Measurements from ENCODE around the gene IER3. TPM values are rescaled to one million over a fixed set of nuclear protein-coding genes. Genes with fewer than 3 reads are reported as not detected.
A peak's percentile ranks its signal among the peaks of the same experiment; 100 is the strongest.

IER3 gene
- total and polyA plus RNA-seq, 9 of the 15 experiments (the other 6 are each of a cell fraction or from before 2014, with no cell fraction given), result 1.5 to 30.0 (median 11.5) TPM

DNA sequence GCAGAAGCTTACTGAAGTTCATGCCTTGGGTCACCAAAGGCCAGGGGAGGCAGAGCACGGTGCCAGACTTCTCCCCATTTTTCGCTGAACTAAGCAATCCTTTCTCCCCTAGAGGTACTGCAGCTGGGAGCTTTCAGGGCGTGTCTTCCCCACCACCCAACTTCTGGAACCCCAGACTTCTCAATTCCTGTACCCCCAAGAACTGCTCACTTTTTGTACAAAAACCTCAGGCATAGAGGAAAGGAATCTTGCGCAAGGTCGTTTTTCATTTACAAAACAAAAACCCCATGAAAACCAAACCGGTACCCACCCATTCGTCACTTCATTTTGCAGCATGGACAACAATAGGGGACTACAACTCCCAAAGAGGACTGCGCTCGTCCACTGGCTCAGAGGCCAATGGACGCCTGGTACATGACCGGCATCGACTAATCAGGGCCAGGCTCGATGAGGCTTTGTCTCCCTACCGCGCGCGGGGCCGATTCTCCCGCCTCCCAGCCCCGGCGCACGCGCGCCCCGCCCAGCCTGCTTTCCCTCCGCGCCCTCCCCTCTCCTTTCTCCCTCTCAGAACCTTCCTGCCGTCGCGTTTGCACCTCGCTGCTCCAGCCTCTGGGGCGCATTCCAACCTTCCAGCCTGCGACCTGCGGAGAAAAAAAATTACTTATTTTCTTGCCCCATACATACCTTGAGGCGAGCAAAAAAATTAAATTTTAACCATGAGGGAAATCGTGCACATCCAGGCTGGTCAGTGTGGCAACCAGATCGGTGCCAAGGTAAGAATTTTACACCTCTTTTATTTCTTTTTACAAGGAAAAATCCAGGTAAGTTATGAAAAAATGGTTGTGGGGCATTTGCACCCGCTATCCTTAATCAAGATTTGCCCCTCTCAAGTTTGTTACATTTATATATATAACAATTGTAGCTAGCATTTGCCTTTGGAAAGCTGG lies 24.3 kb downstream of the IER3 start, which contains the start of gene TUBB (continued):
- no peak for TF ChIP-seq SIRT6 (IDR thresholded peaks at IDR 0.05; ENCODE audit: low read depth, low read length)
- TF ChIP-seq, protein P1, sequence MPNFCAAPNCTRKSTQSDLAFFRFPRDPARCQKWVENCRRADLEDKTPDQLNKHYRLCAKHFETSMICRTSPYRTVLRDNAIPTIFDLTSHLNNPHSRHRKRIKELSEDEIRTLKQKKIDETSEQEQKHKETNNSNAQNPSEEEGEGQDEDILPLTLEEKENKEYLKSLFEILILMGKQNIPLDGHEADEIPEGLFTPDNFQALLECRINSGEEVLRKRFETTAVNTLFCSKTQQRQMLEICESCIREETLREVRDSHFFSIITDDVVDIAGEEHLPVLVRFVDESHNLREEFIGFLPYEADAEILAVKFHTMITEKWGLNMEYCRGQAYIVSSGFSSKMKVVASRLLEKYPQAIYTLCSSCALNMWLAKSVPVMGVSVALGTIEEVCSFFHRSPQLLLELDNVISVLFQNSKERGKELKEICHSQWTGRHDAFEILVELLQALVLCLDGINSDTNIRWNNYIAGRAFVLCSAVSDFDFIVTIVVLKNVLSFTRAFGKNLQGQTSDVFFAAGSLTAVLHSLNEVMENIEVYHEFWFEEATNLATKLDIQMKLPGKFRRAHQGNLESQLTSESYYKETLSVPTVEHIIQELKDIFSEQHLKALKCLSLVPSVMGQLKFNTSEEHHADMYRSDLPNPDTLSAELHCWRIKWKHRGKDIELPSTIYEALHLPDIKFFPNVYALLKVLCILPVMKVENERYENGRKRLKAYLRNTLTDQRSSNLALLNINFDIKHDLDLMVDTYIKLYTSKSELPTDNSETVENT (CRISPR knock-in tag; IDR thresholded peaks at IDR 0.05), result peak; percentile 94
- TF ChIP-seq RBM22 (IDR thresholded peaks at IDR 0.05; ENCODE audit: low read depth, low read length, poor library complexity, severe bottlenecking), result no peak
- no peak for TF ChIP-seq ZNF764 (CRISPR knock-in tag; IDR thresholded peaks at IDR 0.05; ENCODE audit: low read depth)
- peak in 1 of 2 experiments; percentile 75; a peak in 1 of 4 replicates for TF ChIP-seq KDM4B (IDR thresholded peaks at IDR 0.05; ENCODE audit: borderline replicate concordance in 2 of 2, low read depth in 1 of 2)
- no peak for TF ChIP-seq ZNF324 (CRISPR knock-in tag; IDR thresholded peaks at IDR 0.05)
- no peak for TF ChIP-seq BACH1 (tag; IDR thresholded peaks at IDR 0.05)
- TF ChIP-seq GATA2 (CRISPR knock-in tag; IDR thresholded peaks at IDR 0.05), result no peak
- TF ChIP-seq CBX8 (IDR thresholded peaks at IDR 0.05; ENCODE audit: borderline replicate concordance, extremely low read depth, low read depth, low read length, poor library complexity, severe bottlenecking), result no peak
- TF ChIP-seq, protein P2, sequence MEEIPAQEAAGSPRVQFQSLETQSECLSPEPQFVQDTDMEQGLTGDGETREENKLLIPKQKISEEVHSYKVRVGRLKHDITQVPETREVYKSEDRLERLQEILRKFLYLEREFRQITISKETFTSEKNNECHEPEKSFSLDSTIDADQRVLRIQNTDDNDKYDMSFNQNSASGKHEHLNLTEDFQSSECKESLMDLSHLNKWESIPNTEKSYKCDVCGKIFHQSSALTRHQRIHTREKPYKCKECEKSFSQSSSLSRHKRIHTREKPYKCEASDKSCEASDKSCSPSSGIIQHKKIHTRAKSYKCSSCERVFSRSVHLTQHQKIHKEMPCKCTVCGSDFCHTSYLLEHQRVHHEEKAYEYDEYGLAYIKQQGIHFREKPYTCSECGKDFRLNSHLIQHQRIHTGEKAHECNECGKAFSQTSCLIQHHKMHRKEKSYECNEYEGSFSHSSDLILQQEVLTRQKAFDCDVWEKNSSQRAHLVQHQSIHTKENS (CRISPR knock-in tag; IDR thresholded peaks at IDR 0.05), result no peak
- peak; percentile 87 for TF ChIP-seq CXXC5 (CRISPR knock-in tag; IDR thresholded peaks at IDR 0.05)
- TF ChIP-seq, protein P3, sequence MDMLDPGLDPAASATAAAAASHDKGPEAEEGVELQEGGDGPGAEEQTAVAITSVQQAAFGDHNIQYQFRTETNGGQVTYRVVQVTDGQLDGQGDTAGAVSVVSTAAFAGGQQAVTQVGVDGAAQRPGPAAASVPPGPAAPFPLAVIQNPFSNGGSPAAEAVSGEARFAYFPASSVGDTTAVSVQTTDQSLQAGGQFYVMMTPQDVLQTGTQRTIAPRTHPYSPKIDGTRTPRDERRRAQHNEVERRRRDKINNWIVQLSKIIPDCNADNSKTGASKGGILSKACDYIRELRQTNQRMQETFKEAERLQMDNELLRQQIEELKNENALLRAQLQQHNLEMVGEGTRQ (CRISPR knock-in tag; IDR thresholded peaks at IDR 0.05), result peak; percentile 69
- no peak for TF ChIP-seq ATF1 (CRISPR knock-in tag; IDR thresholded peaks at IDR 0.05)
- peak; percentile 89 for TF ChIP-seq ATF1 (tag; IDR thresholded peaks at IDR 0.05)
- TF ChIP-seq NFXL1 (CRISPR knock-in tag; IDR thresholded peaks at IDR 0.05), result no peak
- TF ChIP-seq, protein P4, sequence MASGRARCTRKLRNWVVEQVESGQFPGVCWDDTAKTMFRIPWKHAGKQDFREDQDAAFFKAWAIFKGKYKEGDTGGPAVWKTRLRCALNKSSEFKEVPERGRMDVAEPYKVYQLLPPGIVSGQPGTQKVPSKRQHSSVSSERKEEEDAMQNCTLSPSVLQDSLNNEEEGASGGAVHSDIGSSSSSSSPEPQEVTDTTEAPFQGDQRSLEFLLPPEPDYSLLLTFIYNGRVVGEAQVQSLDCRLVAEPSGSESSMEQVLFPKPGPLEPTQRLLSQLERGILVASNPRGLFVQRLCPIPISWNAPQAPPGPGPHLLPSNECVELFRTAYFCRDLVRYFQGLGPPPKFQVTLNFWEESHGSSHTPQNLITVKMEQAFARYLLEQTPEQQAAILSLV (tag; IDR thresholded peaks at IDR 0.05), result peak; percentile 42; the same call in 1 of the 2 replicates
- no peak; the same call in 1 of the 2 replicates for TF ChIP-seq ZNF263 (CRISPR knock-in tag; IDR thresholded peaks at IDR 0.05; ENCODE audit: borderline replicate concordance)
- peak; percentile 92 for TF ChIP-seq HCFC1 (IDR thresholded peaks at IDR 0.05; ENCODE audit: low read depth, low read length)
- TF ChIP-seq ZNF436 (CRISPR knock-in tag; IDR thresholded peaks at IDR 0.05), result no peak
- no peak for TF ChIP-seq HMGN3 (IDR thresholded peaks at IDR 0.05; ENCODE audit: borderline replicate concordance, extremely low read depth, insufficient read length, low read depth, low read length)
- TF ChIP-seq NR1H2 (CRISPR knock-in tag; IDR thresholded peaks at IDR 0.05), result no peak
- TF ChIP-seq RB1 (IDR thresholded peaks at IDR 0.05; ENCODE audit: low read depth), result peak; percentile 92
